ENCODE data around the gene ARAP1.
A peak's percentile ranks its signal among the peaks of the same experiment; 100 is the strongest.

The ARAP1 gene

DNA sequence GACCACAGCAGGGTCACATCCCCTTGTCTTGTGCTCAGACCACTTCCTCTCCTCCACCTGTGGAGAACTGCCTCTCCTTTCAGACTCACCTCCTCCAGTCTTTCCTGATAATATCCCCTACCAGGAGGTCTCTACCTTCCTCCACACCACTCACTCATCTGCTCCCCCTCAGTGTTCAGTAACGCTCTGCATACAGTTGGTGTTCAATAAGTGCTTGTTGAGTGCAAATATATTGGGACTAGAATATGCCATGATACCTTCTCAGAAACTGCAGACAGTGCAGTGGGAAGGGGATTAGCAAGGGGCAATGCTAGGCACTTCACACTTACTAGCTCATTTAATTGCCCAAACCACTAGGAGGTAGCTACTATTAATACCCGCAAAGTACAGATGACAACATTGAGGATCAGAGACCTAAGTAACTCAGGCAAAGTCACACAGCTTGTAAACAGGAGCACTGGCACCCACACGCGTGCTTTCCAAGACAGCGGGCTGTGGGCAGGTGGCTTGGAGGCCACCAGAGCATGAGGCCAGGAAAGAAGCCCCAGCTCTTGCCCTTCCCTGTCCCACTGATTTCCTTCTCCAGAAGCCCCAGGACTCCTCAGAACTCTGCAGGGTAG lies 69.9 kb downstream of the ARAP1 start:
- no peak for DNase-seq (ENCODE audit: low spot score)

DNA sequence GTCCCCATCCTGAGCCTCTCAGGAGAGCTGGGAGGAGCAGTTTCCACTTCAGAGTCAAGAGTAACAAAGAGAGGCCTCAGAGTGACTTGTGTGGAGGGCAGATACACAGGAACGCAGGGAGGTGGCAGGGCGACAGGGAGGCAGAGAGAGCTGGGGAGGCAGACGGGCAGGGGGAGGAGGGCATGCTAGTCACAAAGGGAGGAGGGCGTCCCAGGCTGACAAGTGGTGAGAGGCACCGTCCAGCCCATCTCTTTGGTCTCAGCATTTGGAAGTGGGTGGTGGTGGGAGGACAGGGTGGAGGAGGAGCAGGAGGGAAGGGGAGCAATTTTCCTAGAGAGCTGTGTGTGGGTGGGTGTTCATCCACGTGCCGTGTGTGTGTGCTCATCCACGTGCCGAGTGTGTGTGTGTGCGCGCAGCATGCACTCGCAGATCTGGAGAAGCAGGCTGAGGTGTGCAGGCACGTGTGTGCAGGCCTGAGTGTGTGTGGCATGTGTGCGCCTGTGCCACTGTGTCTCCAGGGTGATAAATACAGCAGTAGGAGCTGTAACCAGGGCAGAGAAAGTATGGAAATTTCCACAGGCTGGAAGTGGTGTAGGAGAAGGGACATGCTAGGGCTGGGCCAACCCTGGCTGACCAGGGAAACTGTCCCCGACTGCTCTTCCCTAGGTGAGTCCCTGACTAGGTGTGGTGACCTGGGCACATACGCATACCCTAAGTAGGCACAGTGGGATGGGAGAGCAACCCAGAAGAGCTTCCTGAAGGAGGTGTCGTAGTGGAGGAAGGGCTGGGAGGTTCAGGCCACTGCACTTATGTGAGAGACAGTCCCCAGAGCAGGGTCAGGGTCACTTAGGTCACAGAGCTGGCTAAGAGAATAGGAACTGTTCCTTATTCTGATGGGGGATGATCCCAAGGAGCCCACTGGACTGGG lies 70.7 kb downstream of the ARAP1 start:
- DNase-seq (ENCODE audit: low spot score) = no peak

- no peak for DNase-seq (ENCODE audit: low spot score)
These were observed 71.5 kb downstream of the ARAP1 start for GRCh38 chr11:72680624-72681158.

GRCh38 chr11:72679869-72680268 lies 72.3 kb downstream of the ARAP1 start:
- no peak for DNase-seq (ENCODE audit: low spot score)

DNA sequence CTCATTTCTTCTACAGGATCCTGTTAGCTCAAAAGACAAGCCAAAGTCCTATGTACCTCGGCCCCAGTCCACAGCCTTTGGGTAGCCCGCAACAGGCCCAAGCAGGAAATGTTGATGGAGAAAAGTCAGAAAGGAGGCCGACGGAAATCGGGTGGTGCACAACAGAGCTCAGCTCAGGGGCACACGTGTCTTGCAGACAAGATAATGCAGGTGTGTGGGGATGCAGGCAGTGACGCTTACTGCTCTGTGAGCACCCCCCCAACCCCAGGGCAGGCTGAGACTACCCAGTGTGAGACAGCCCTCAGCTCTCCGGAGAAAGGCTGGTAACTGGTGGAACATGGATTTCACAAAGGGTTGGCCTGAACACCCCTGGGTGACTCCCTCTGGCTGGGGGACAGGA lies 73.7 kb downstream of the ARAP1 start:
- no peak for DNase-seq (ENCODE audit: low spot score)

DNA sequence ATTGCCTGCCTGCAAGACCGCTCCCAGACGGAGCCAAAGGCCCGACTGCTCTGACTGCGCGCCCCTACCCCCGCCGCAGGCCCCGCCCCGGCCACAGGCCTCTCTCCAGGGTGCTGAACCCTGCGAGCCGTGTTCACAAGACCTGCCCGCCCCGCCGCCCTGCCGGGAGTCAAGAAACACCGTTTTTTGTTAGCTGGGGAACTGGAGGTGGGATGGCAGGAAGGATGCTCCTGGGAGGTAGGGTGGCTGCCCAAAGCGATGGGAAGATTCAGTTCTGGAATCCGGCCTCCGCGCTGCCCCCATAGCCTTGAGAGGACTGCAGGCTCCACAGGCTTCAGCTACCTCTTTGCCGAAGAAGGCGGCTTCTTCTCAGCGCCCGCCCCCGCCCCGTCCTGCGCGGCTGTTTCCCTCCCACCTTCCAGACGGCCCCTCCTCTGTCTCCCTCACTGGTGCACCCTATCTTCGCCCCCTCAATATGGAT lies 75.3 kb downstream of the ARAP1 start:
- DNase-seq (ENCODE audit: low spot score) = peak; percentile 97

GRCh38 chr11:72675221-72675620 lies 77.0 kb downstream of the ARAP1 start:
- no peak for DNase-seq (ENCODE audit: low spot score)

- no peak for DNase-seq (ENCODE audit: low spot score)
These were observed 78.0 kb downstream of the ARAP1 start, which contains the start of gene PDE2A for GRCh38 chr11:72673943-72674828. TSS of gene PDE2A (minus strand) at chr11:72674422. CDS start at chr11:72674207, 215 bp downstream.

DNA sequence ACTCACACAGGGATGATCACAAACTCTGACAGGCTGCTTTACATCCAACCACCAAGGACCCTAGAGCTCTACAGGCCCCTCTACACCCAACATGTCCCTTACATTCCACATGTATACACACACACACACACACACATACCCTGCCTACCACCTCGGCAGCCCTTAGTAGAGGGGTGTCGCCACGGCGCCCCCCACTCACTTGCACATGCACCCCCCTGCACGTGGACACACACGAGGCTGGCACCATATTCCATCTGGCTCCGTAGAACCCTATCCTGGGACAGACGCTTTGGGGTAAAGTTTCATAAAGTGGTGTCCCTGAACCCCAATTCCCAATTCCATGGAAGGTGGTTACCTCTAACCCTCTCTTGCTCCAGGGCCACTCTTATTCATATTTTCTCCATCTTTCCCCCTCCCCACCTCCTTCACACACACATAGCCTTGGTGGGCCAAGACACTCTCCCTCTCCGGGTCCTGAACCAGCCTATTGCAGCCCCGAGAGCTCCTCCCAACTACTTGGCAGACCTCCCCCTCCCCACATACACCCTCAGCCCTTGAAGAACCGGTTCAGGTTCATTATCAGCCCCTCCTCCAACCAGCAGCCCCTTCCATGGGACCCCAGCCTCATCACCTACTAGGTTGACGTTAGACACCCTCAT lies 78.8 kb downstream of the ARAP1 start:
- peak; percentile 77 for DNase-seq (ENCODE audit: low spot score)

DNA sequence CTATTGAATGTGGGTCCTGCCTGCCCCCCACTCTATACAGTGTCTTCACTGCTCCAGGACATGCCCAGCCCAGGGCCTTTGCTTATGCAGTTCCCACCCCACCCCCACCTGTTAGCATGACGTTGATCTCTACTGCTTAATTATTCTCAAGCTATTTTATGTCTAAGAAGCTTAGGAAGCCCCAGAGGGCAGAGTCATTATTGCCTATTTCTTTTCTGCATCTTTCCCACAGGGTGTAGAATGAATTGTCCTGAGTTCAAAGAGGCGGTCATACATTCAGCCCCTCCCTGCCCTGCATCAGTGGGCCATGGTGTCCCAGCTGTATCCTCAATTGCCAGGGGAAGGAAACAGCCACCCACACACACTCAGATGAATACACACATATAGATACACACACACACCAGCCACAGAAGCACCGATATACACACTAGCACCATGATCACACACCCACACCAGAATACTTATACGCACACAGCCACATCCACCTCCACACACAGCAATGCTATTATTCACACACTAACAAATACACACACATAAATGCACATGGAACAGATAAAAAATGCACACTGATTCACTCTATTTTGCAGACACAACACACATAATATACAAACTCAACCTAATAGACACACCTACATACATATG lies 79.5 kb downstream of the ARAP1 start:
- no peak for DNase-seq (ENCODE audit: low spot score)

DNA sequence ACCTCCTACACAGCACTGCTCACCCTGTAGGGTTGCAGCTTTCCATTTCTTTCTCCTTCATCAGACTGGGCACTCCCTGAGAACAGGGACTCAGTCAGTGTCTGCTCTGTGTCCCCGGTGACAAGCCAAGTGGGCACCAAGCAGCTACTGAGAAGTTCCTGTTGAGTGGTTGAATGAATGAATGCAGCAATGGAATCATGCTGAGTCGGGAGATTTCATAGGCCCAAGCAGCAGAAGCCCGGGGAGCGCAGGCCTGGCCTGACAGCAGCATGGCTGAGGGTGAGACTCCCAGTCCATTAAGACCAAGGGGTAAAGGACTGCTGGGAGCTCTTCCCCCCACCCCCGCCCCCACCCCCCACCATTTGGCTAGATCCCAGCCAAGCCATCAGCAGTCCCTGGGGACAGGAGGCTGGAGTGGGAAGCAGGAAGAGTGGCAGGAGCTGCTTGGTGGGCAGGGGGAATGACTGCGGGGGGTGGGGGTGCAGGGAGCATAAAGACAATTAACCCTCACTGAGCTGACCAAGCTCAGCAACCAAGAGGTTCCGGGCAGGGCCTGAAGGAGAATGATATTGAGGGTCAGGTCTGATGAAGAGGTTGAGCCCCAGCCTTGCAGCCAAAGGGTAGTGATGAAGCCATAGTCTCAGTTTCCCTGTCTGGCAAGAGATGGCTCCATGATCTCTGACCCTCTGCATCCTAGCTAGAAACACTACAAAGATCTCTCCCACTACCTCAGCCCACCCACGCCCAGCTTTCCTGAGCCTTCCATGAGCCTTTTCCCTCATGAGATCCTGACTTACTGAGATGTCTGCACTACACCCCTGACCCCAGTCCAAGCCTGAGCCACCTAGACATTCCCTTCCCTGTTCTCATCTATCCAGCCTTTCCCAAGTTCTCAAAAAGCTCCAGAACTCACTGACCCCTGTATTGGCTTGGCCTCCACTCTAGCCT lies 80.8 kb downstream of the ARAP1 start:
- DNase-seq (ENCODE audit: low spot score) = no peak

GRCh38 chr11:72670041-72670440 lies 82.2 kb downstream of the ARAP1 start:
- peak; percentile 65 for DNase-seq (ENCODE audit: low spot score)

- no peak for DNase-seq (ENCODE audit: low spot score)
These were observed 82.7 kb downstream of the ARAP1 start for GRCh38 chr11:72669527-72669926.

- DNase-seq (ENCODE audit: low spot score) = peak; percentile 54
These were observed 83.4 kb downstream of the ARAP1 start for GRCh38 chr11:72668629-72669347.

DNA sequence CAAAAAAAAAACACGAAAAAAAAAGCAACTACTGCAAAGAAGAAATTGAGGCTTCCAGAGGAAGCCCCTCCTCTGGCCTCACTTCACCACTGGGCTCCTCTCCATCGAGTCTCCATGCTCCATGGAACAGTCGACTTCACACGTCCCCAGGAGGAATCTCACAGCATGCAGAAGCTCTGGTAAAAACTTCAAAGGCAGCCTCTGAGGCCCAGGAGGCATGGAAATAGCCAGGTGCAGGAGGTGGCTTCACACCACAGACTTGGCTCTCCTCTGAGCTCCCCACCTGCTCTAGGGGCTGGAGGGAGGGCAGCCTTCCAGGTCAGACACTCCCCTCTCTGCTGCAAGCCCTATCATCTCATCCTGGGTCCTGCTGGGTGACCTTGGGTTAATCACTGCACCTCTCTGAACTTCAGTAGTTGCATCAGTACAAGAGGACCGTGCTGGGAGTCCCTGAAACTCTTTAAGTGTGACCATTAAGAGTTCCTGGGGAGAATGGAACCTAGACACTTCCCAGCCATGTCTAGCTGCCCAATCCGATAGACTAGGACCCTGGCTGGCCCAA lies 86.2 kb downstream of the ARAP1 start:
- DNase-seq (ENCODE audit: low spot score) = no peak

- DNase-seq (ENCODE audit: low spot score) = no peak
These were observed 90.2 kb downstream of the ARAP1 start for GRCh38 chr11:72662036-72662435.

- no peak for DNase-seq (ENCODE audit: low spot score)
These were observed 90.7 kb downstream of the ARAP1 start for GRCh38 chr11:72661486-72661885.

DNA sequence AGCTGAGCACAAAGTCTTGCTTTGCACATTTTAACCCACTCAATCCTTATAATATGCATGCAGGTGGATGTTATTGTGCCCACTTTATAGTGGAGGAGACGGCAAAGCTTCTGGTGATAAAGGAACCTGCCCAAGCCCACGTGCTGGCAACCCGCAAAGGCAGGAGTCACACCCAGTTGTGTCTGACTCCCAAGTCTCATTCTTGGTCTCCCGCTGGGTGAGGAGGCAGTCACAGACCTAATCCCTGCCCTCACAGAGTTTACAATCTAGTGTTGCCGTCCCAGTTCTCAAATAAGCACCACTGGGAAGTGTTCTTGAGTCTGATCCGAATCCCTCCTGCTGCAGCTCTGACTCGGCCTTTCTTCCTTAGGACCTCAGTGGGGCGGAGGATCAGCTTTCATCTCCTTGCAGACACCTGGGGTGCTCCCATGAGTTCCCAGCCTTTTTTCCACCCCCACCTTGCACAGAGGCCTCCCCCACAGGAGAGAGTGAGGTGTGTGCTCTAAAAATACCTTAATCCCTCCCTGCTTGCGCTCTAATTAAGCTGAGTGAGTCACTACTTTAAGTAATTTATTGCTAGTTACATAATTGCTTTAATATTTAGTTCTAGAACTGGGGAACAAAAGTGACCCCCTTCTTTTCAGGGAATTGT lies 93.1 kb downstream of the ARAP1 start:
- DNase-seq (ENCODE audit: low spot score) = no peak
